GM18511 (cell line): ENCODE measurements around the gene MRPL16.

Experiments
- ATAC-seq: cut with Tn5 transposase; IDR thresholded peaks from one replicate; pipeline ENCODE4 v1.9.1; 2021; ENCODE audit warnings: mild to moderate bottlenecking, moderate library complexity; ENCODE audit not compliant: unreplicated experiment

Gene MRPL16

DNA sequence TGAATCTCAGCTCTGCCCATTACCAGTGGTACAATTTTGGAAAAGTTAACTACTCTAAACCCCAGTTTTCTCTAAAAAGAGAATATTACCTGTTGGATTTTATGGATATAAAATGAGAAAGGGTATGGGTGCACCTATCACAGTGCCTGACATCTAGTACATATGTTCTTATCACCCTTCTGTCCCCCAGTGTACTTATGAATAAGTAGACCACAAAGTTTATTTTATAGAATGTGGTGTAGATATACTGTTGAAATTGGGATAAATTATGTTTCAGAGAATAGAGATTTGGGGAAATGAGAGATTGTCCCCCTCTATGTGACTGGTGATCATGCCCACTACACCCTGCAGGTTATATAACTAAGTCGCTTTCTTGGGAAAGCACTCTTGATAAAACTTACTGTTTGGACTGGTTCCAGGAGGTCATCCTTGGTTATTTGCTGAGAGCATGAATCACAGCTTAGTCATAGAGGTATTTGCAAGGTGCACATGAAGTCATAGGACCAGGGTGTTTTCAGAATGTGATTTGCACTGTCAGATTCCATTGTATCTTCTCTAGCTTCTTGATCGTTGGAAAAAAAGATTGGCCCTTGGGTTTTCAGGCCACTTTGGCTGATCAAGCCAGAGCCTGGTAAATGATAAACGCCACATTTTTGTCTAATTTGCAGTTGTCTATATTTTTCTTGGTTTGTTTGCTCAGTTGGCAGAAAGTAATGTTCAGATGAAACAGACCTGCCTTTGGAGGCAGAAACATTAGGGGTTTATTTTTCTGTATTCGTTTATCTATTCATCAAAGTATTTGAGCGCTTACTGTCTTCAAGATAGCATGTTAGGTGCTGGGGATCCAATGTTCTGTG, 34.1 kb downstream of the MRPL16 start:
- ATAC-seq, result no peak

DNA sequence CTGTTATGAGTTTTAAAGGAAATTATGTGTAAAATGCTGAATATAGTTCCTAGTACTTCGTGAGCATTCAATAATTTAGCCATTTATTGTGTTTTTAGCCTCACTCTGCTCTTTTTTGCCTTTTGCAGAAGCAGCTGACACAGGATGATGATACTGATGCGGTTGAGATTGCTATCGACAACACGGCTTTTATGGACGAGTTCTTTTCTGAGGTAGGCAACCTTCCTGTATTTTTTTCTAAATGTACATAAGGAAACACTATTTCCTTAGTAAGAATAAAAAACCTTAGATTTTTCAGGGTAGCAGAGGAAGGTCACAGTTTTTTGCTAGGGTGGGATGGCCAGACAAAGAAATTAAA, 37.5 kb downstream of the MRPL16 start:
- ATAC-seq, result no peak

DNA sequence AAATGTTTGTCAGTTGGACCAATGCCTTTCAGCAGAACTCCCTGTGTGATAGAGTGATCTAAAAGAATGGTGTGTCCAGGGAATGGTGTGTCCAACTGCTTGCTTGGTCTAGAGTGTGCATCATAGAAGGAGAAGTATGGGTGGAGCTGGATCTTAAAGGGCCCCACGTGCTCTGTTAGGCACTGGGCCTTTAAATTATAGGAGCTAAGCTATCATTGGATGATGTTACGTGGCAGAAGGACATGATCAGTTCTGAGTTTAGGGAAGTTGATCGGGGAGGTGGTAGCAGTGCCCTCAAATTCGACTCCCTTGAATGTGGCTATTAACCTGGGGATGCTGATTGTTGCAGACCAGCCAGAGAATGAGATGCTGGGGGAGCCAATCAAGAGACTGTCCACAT, 39.0 kb downstream of the MRPL16 start:
- no peak for ATAC-seq

DNA sequence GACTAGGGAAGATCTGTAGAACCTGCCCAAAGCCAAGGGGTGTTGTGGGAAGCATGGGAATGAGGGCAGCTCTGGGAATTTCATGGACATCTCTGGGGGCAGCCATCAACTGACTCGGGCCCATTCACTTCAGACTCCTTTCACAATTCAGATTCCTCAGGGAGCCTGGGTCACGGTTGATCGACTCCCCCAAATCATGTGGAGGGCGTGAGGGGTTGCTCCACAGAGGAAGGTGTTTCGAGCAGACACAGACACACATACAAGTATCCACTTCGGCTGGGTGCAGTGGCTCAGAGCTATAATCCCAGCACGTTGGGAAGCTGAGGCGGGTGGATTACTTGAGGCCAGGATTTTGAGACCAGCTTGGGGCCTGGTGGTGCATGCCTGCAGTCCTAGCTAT, 39.7 kb downstream of the MRPL16 start:
- no peak for ATAC-seq

- no peak for ATAC-seq
Observed at GRCh38 chr11:59770319-59770718, 40.3 kb downstream of the MRPL16 start.

GRCh38 chr11:59769828-59770227, 40.8 kb downstream of the MRPL16 start:
- ATAC-seq, result no peak

DNA sequence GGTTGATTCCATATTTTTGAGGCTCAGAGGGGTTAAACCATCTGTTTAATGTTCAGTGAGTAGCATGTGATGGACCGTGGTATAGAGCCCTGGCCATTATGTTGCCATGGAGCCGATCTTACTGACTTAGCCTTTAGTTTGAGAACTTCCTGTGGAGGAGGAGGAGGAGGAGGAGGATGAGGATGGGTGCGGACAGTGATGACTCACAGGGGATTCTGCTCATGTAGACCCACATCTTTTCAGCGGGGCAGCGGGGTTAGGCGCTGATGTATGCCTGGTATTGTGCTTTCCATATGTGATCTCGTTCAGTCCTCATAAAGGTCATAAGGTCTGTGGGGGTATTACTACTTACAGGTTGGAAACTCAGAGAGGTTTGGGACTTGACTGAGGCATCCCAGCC, 41.5 kb downstream of the MRPL16 start:
- ATAC-seq, result no peak

DNA sequence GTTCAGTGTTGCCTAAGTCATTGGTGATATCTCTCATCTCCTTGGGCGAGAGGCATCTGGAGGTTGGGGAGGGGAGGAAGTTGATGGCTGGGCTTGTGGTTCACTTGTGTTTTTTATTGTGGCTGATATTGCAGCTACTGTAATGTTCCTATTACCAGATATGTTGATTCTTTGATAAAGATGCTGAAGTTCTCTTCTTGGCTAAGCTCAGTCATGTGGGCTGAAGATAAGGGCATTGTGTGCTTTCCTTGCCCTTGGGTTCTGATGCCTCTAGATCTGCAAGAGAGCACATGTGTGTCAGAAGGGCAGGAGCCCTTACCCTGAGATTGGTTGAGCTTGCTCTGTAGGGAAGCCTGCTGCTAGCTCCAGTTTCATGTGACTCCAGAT, 43.4 kb downstream of the MRPL16 start:
- no peak for ATAC-seq

GRCh38 chr11:59766542-59767224, 43.9 kb downstream of the MRPL16 start:
- no peak for ATAC-seq

- ATAC-seq, result no peak
Observed at GRCh38 chr11:59765068-59765735, 45.4 kb downstream of the MRPL16 start.

- no peak for ATAC-seq
Observed at GRCh38 chr11:59761993-59762392, 48.6 kb downstream of the MRPL16 start.

GRCh38 chr11:59760771-59761170, 49.8 kb downstream of the MRPL16 start:
- ATAC-seq, result no peak

GRCh38 chr11:59759900-59760299, 50.7 kb downstream of the MRPL16 start:
- ATAC-seq, result no peak

DNA sequence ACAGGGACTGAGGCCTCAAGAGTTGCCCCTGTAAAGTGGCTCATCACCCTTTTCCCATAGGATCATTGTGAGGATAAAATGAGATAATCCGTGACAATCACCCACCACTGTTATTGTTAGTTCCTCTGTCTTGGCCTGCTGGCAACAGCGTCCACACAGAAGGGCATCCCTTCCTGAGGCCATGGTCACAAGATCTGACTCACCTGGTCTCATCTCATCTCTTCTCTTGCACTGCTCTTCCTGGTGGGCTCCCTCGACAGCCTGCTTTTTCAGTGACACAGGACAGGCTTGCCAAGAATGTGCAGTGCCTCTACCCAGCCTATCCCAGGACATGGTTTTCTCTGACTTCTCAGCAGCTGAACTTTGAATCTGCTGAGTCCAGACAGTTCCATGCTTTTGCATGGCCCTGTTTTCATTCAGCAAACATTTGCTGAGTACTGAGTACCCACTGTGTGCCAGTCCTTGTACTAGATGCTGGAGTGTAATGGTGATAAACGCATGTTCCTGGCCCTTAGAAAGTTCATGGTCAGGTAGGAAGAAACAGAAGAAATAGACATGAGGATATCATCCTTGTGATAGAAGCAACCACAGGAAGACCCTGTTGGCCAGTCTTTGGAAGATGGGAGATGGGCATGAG, 52.1 kb downstream of the MRPL16 start:
- ATAC-seq, result no peak

DNA sequence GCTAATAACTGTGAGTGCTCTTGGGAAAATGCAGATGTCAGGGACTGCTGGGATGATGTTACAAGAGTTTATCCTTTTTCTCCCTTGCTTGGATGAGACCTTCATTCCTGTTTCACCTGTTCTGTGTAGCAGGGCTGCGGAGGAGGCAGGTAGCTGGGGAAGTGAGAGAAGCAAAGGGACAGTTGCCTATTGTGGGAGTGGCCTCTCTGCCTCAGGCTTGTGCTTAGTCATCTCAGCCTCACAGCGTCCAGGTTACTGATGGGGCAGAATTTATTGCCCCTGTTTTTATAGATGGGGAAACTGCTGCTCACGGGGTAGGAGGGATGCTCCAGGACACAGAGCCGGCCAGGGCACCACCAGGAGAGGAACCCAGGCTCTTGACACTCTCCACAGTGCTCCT, 53.7 kb downstream of the MRPL16 start:
- no peak for ATAC-seq

DNA sequence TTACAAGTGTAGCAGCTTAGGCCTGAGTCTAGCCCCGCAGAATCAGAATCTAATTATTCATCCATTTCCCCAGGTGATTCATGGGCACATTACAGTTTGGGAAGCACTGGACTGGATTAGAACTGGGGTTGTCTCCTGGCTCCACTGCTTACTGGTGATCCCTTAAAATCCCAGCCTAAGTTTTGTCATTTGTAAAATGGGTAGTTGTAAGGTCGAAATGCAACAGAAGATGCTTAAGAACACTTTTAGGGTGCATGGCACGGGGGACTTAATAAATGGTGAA, 54.1 kb downstream of the MRPL16 start:
- no peak for ATAC-seq
